Natural killer cell (primary cell): ENCODE measurements around the gene SND1. TPM values are rescaled to one million over a fixed set of nuclear protein-coding genes. Genes with fewer than 3 reads are reported as not detected.

Experiments
- ATAC-seq, 3 donors: fragments of 150-1000 bp in 2 of 3; fragments of 200-7000 bp in 1 of 3; cut with Tn5 transposase; 1 replicate in 1 of 3; 2 replicates in 2 of 3; pipeline ENCODE4 v1.10.0; 2021; ENCODE audit warnings: mild to moderate bottlenecking in 2 of 3, moderate library complexity in 2 of 3
- DNase-seq, 2 donors: peaks; one replicate each; pipeline versions ENCODE4 v3.0.0 to v3.0.0-alpha.2; 2013 to 2021; ENCODE audit warnings: mixed read lengths in 1 of 2
- H3K27ac ChIP-seq: one replicate; pipeline ENCODE4 v1.5.1; 2013; ENCODE audit warnings: mild to moderate bottlenecking, low read length
- H3K27me3 ChIP-seq: one replicate; pipeline ENCODE4 v1.6.1; 2013; ENCODE audit warnings: low read length; ENCODE audit not compliant: control insufficient read depth, insufficient read depth
- H3K36me3 ChIP-seq: one replicate; pipeline ENCODE4 v1.6.1; 2013; ENCODE audit warnings: low read length; ENCODE audit not compliant: control insufficient read depth, insufficient read depth
- H3K4me1 ChIP-seq: one replicate; pipeline ENCODE4 v1.6.1; 2013; ENCODE audit warnings: low read length; ENCODE audit not compliant: control insufficient read depth, insufficient read depth
- H3K4me3 ChIP-seq: one replicate; pipeline ENCODE4 v1.5.1; 2013; ENCODE audit warnings: low read length
- H3K9me3 ChIP-seq: one replicate; pipeline ENCODE4 v1.6.1; 2013; ENCODE audit warnings: low read length; ENCODE audit not compliant: control insufficient read depth, insufficient read depth
- H3K27ac Mint-ChIP-seq, 2 donors: one replicate each; pipeline ENCODE4 v1.8.0; 2022; ENCODE audit warnings: mild to moderate bottlenecking in 2 of 2, mixed read lengths in 2 of 2, moderate library complexity in 1 of 2
- H3K27me3 Mint-ChIP-seq, 2 donors: one replicate each; pipeline ENCODE4 v1.8.0; 2022; ENCODE audit warnings: low read depth in 2 of 2, mixed read lengths in 2 of 2
- H3K36me3 Mint-ChIP-seq: one replicate; pipeline ENCODE4 v1.8.0; 2022; ENCODE audit warnings: mixed read lengths
- H3K4me1 Mint-ChIP-seq, 2 donors: one replicate each; pipeline ENCODE4 v1.8.0; 2022; ENCODE audit warnings: mixed read lengths in 2 of 2
- H3K4me3 Mint-ChIP-seq: one replicate; pipeline ENCODE4 v1.8.0; 2022; ENCODE audit warnings: mild to moderate bottlenecking, moderate library complexity, mixed read lengths
- H3K9me3 Mint-ChIP-seq, 2 donors: one replicate each; pipeline ENCODE4 v1.8.0; 2022; ENCODE audit warnings: mixed read lengths in 2 of 2
- CTCF ChIP-seq: fragments of 200-600 bp; IDR thresholded peaks from one replicate; pipeline ENCODE4 v1.8.0; 2022; ENCODE audit warnings: antibody characterized with exemption
- WGBS: methylation state at CpG from one replicate; pipeline ENCODE4 v1.1.7; 2013; ENCODE audit warnings: missing lambda C conversion rate; ENCODE audit not compliant: insufficient coverage; 5-methylcytosine and 5-hydroxymethylcytosine counted together
- intact Hi-C: fragments of 100-400 bp; cut with micrococcal nuclease; formaldehyde crosslinking; loops from one replicate; pipeline ENCODE4 v1.14.2; 2022
- total RNA-seq, 4 donors: library from RNA; stranded (reverse); fragments of 120-200 nt in 1 of 4; gene quantifications; one replicate each; pipeline versions ENCODE4 v1.2.3 to v1.2.4, GENCODE V29; 2013 to 2022

The SND1 gene
- total RNA-seq, 3 donors from 2014 or later (not counting 1 experiment from before 2014, with no cell fraction given): 149 to 188 (median 149) TPM

GRCh38 chr7:128074736-128075135, 422.7 kb downstream of the SND1 start:
- no peak for TF ChIP-seq CTCF
- Mint-ChIP-seq H3K27me3 (no peaks in the 10 kb centered on the region), H3K4me1 (peaks cover 5 to 11% of the 10 kb centered on the region in 2 donors), H3K4me3 (no peak overlapping the region), H3K27ac (no peak overlapping the region), H3K9me3 (no peaks in the 10 kb centered on the region), H3K36me3 (no peaks in the 10 kb centered on the region)
- Histone ChIP-seq H3K36me3 (peaks cover 25% of the 10 kb centered on the region), H3K9me3 (no peaks in the 10 kb centered on the region), H3K4me3 (no peak overlapping the region), H3K27ac (no peak overlapping the region), H3K4me1 (peaks cover 4% of the 10 kb centered on the region), H3K27me3 (no peaks in the 10 kb centered on the region)
- no peak for ATAC-seq
- intact Hi-C loops: no loop called here
- WGBS: 92% methylated on average over 6 of the region's 6 CpGs
- DNase-seq: no peak

DNA sequence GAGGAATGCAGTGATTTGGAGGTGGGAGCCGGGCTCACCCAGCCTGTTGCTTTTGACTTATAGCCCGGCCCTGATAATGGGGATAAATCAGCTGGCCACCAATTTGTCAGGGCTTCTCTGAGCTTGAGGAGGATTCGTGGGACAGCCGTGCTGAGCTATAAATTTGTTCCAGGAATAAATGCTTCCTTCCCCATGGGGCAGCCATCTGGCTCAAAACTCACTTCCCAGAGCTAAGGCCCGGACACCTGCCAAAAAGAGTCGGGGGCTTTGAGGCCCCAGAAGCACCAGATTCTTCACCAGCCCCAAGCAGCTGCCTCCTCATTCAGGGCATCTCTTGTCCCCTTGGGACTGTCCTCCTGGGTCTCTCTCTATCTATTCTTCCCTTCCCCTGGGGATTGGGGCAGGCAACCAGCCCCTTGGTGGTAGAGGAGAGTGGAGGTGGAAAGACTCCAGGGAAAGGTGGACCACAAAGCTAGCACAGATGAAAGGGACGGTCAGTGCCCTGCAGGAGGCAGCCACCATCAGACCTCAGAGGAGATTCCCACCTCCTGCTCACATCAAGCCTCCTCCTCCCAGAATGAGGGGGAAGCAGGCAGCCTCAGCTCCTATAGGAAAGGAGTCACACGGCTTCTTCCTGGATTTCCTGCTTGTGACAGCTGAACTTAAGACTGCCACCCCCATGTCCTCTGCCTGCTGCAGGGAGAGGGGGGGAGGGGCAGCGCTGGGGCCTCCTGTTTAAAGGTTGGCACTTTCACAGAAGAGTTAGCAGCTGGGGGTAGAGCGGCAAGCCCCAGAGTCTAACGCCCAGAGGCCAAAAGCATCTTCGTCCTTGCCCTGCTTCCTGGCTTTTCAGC, 423.5 kb downstream of the SND1 start:
- 91% methylated on average over 12 of the region's 12 CpGs for WGBS
- no peaks in the 10 kb centered on the region for H3K36me3 Mint-ChIP-seq

GRCh38 chr7:128076196-128076795, 424.3 kb downstream of the SND1 start:
- no peaks in the 10 kb centered on the region for H3K9me3 Mint-ChIP-seq
- H3K36me3 Mint-ChIP-seq: no peaks in the 10 kb centered on the region
- 98% methylated on average over 8 of the region's 8 CpGs for WGBS
- intact Hi-C loops: no loop called here
- Histone ChIP-seq H3K36me3 (peaks cover 32% of the 10 kb centered on the region), H3K27ac (no peak overlapping the region), H3K9me3 (no peaks in the 10 kb centered on the region), H3K4me1 (peaks cover 4% of the 10 kb centered on the region), H3K27me3 (no peaks in the 10 kb centered on the region), H3K4me3 (no peak overlapping the region)
- peaks cover 5 to 11% of the 10 kb centered on the region in 2 donors for H3K4me1 Mint-ChIP-seq
- no peak for ATAC-seq
- H3K27ac Mint-ChIP-seq: peak overlapping the region in 1 of 2 donors; percentile 11
- H3K4me3 Mint-ChIP-seq: no peak overlapping the region
- DNase-seq: no peak
- TF ChIP-seq CTCF: no peak
- no peaks in the 10 kb centered on the region for H3K27me3 Mint-ChIP-seq

More for the DNA sequence above, 423.5 kb downstream of the SND1 start:
- Histone ChIP-seq H3K27me3 (no peaks in the 10 kb centered on the region), H3K4me1 (peaks cover 4% of the 10 kb centered on the region), H3K36me3 (peaks cover 28% of the 10 kb centered on the region), H3K4me3 (no peak overlapping the region), H3K9me3 (no peaks in the 10 kb centered on the region), H3K27ac (no peak overlapping the region)
- H3K4me1 Mint-ChIP-seq: peaks cover 5 to 11% of the 10 kb centered on the region in 2 donors
- no peak overlapping the region for H3K27ac Mint-ChIP-seq
- intact Hi-C loops: no loop called here
- ATAC-seq (no peak), DNase-seq (no peak)
- H3K27me3 Mint-ChIP-seq: no peaks in the 10 kb centered on the region
- no peak for TF ChIP-seq CTCF
- H3K4me3 Mint-ChIP-seq: no peak overlapping the region
- no peaks in the 10 kb centered on the region for H3K9me3 Mint-ChIP-seq
